Thoracic aorta (tissue), 2 donors: ENCODE measurements around the gene KLHL30. TPM values are rescaled to one million over a fixed set of nuclear protein-coding genes. Genes with fewer than 3 reads are reported as not detected.

Source experiments
- ATAC-seq: fragments of 150-250 bp; one replicate; pipeline ENCODE4 v1.8.0; 2017; ENCODE audit warnings: low read depth; ENCODE audit not compliant: insufficient number of reproducible peaks, low FRiP score
- DNase-seq: peaks from one replicate; pipeline ENCODE4 v3.0.0-alpha.2; 2020; ENCODE audit warnings: low spot score
- H3K27ac ChIP-seq, 2 donors: fragments of 200-600 bp; sonication (generic); 1 replicate in 1 of 2; 2 replicates in 1 of 2; pipeline ENCODE4 v1.5.1; 2016; ENCODE audit warnings: mild to moderate bottlenecking in 2 of 2, moderate library complexity in 2 of 2
- H3K27me3 ChIP-seq: fragments of 200-600 bp; sonication (generic); replicated peaks from 2 replicates; pipeline ENCODE4 v1.6.0; 2016; ENCODE audit warnings: mild to moderate bottlenecking; ENCODE audit not compliant: insufficient read depth
- H3K36me3 ChIP-seq: fragments of 200-600 bp; sonication (generic); one replicate; pipeline ENCODE4 v1.5.1; 2016
- H3K4me1 ChIP-seq, 2 donors: fragments of 200-600 bp; sonication (generic); 1 replicate in 1 of 2; 2 replicates in 1 of 2; pipeline versions ENCODE4 v1.5.1 to v1.6.0; 2016; ENCODE audit warnings: low read depth in 2 of 2, mild to moderate bottlenecking in 1 of 2; ENCODE audit not compliant: control insufficient read depth in 1 of 2
- H3K4me3 ChIP-seq: fragments of 200-600 bp; sonication (generic); 2 replicates; pipeline ENCODE4 v1.5.1; 2016; ENCODE audit warnings: mild to moderate bottlenecking
- H3K9me3 ChIP-seq: fragments of 200-600 bp; sonication (generic); 2 replicates; pipeline ENCODE4 v1.5.1; 2016
- CTCF ChIP-seq: fragments of 200-600 bp; sonication (generic); IDR thresholded peaks from one replicate; pipeline ENCODE4 v1.5.1; 2019; ENCODE audit warnings: antibody characterized with exemption
- total RNA-seq, 2 donors: library from RNA; depleted of rRNA; stranded (reverse); fragments of >200 nt; gene quantifications; one replicate each; pipeline versions ENCODE4 v1.1.0 to v1.2.3, GENCODE V29; 2016

KLHL30 gene
- total RNA-seq, 2 donors from 2014 or later: 18.3 to 33.4 TPM

DNA sequence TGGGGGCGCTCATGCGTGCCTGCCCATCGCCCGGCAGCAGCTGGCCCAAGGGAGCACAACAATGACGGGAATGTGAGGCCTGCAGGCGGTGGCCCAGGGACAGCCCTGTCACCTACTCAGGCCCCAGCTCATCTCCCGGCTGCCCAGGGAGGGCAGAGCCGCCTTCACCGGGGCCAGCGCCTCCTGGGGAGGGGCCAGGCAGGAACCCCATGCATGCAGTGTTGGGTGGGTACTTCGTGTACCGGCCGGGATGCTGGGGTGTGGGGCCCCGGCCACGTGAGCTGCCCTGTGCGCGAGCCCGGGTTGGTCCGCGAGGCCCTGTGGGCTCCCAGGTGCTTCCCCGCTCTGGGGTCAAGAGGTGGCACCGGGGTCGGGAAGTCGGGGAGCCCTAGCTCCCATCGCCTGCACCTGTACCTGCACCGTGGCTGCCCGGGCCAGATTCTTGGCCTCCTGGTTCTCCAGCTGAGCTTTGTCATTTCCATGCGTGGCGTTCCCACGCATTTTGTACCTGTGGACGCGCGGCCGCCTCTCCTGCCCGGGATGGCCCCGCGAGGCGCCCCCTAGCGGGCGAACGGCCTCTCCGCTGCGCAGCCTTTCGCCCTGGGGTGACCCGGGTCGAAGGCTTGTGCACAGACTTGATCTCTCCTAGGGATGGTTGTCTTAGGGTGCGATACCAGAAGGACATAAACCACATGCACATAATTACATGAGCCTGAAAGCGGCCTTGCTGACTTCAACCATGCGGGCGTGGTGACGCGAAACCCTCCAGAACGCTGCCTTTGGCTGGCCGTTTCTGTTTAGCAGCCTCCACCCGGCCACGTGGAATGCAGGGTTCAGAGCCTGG is 950 bp downstream of the KLHL30 start:
- peak overlapping the region; percentile 27 to 71 for H3K27ac ChIP-seq
- H3K27me3 ChIP-seq: no peaks in the 10 kb centered on the region
- peaks cover 30 to 65% of the 10 kb centered on the region in 2 donors for H3K4me1 ChIP-seq
- H3K36me3 ChIP-seq: no peaks in the 10 kb centered on the region
- no peaks in the 10 kb centered on the region for H3K9me3 ChIP-seq
- TF ChIP-seq CTCF: peak; percentile 65
- H3K4me3 ChIP-seq: peak overlapping the region; percentile 78
- no peak for DNase-seq
- ATAC-seq: no peak

DNA sequence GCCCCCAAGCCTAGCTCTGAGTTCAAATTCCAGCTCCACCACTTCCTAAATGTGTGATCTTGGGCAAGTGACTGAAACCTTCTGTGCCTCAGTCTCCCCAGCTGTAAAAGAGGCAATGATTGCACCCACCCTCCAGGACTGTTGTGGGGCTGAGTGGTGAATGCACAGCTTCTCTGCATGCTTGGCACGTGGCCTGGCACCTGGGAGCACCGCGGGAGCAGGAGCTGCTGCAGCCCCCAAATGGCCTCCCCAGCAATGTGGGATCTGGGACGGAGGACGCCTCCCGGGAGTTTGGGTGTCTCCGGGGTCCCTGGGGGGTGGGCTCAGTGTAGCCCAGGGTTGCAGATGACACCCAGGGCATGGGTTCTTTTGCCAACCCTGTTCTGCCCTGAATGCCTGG is 1.6 kb downstream of the KLHL30 start:
- H3K27ac ChIP-seq: no peak overlapping the region

GRCh38 chr2:238140721-238141540 is 2.5 kb downstream of the KLHL30 start:
- no peak for TF ChIP-seq CTCF
- peaks cover 30 to 65% of the 10 kb centered on the region in 2 donors for H3K4me1 ChIP-seq
- H3K27ac ChIP-seq: no peak overlapping the region
- H3K4me3 ChIP-seq: no peak overlapping the region
- DNase-seq (no peak), ATAC-seq (no peak)
- H3K27me3 ChIP-seq: no peaks in the 10 kb centered on the region
- no peaks in the 10 kb centered on the region for H3K9me3 ChIP-seq
- H3K36me3 ChIP-seq: no peaks in the 10 kb centered on the region

More for the DNA sequence above, 1.6 kb downstream of the KLHL30 start:
- no peak for TF ChIP-seq CTCF
- Histone ChIP-seq H3K36me3 (no peaks in the 10 kb centered on the region), H3K4me1 (peaks cover 30 to 65% of the 10 kb centered on the region in 2 donors), H3K4me3 (peak overlapping the region; percentile 78), H3K27me3 (no peaks in the 10 kb centered on the region), H3K9me3 (no peaks in the 10 kb centered on the region)
- ATAC-seq (no peak), DNase-seq (no peak)

DNA sequence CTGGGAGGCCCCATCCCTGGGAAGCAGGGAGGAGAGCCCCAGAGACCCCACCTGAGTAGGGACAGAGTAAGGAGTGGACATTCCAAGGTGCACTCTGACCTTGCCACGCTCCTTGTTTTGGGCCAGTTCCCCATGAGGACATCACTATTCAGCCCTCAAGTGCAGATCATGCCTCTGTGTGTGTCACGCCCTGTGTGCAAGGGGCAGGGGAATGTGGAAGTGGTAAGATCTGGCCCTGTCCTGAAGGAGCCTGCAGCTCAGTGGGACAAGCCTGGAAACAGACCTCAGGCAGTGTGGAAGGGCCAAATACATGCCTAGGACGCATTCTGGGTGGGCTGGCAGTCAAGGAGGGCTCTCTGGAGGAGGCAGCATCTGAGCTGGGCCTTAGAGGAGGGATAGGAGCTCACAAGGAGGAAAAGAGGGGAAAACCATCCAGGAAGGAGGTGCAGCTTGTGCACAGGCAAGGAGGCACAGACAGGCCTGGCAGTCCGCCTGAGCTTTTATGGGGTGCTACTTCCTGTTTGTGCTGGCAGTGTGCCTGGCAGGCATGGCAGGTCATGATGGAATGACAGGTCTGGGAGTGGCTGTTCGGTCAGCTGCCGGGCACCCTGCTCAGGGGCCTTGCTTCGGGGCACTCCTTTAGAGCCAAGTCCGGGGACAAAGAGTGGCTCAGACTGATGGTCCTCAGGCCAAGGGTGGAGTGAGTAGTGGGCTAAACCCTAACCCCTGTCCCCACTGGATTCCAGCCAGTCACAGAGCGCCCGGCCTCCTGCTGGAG is 3.3 kb downstream of the KLHL30 start:
- no peak for DNase-seq
- Histone ChIP-seq H3K4me1 (peaks cover 30 to 65% of the 10 kb centered on the region in 2 donors), H3K4me3 (peak overlapping the region; percentile 12), H3K27ac (peak overlapping the region in 1 of 2 donors; percentile 22), H3K9me3 (no peaks in the 10 kb centered on the region), H3K27me3 (no peaks in the 10 kb centered on the region), H3K36me3 (no peaks in the 10 kb centered on the region)
- no peak for TF ChIP-seq CTCF
- ATAC-seq: no peak
